ENCODE data around the gene NEK4.

Gene NEK4

DNA sequence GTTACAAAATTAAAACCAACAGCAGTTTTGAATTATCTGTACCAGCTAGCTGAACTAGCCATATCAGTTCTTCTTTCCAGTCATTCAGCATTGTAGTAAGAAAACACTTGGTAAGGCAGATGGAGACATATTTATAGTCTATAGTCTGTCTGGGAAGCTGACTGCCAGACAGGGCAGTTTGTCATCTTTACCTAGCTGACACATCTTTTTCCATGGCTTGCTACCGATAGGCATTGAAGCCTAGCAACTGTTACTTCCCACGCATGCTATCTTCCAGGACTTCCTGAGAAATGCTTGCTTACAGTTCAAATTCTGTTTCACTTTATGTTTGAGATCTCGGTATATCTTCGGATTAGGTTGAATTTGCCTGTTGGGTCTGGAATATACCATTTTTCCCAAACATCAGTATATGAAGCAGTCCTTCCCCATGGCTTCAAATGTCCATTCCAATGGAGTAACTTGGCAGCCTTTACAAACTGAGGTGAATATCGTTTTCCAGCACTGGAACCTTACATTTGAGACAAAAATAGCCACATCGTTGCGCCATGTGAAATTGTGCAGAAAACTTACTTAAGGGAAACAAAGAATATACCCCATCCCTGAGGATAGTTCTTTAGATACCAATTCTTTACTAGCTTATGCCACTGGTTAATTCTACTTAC is 76.1 kb downstream of the NEK4 start:
- H3K4me3 ChIP-seq (ENCODE audit: low read length): no peak overlapping the region
- H4K20me1 ChIP-seq (ENCODE audit: insufficient read depth, low read length): peaks cover 11% of the 10 kb centered on the region
- no peaks in the 10 kb centered on the region for H3K9me2 ChIP-seq (replicated peaks; ENCODE audit: insufficient read depth, low read length)
- H3K27ac ChIP-seq (ENCODE audit: low read length): no peak overlapping the region
- peaks cover 74% of the 10 kb centered on the region for H3F3A ChIP-seq (ENCODE audit: insufficient read depth, low read length)
- no peaks in the 10 kb centered on the region for H3K27me3 ChIP-seq (replicated peaks; ENCODE audit: insufficient read depth, low read length)
- DNase-seq: no peak
- peaks cover 58% of the 10 kb centered on the region for H3K4me1 ChIP-seq (ENCODE audit: low read length)
- no peaks in the 10 kb centered on the region for H3K9me3 ChIP-seq (replicated peaks; ENCODE audit: insufficient read depth, low read length)
- no peak overlapping the region for H3K9ac ChIP-seq (ENCODE audit: low read length)
- peaks cover 86% of the 10 kb centered on the region for H3K79me2 ChIP-seq (ENCODE audit: low read length)
- H3K4me2 ChIP-seq (ENCODE audit: low read depth, low read length): peak overlapping the region; percentile 8; the same call in 1 of the 2 replicates
- no peak overlapping the region for H2AFZ ChIP-seq (ENCODE audit: low read length)
- TF ChIP-seq EZH2phosphoT487 (IDR thresholded peaks at IDR 0.05; ENCODE audit: low read length) (no peak), EZH2 (optimal IDR thresholded peaks at IDR 0.05; ENCODE audit: low read depth, low read length) (no peak)
- TF ChIP-seq, protein P1, sequence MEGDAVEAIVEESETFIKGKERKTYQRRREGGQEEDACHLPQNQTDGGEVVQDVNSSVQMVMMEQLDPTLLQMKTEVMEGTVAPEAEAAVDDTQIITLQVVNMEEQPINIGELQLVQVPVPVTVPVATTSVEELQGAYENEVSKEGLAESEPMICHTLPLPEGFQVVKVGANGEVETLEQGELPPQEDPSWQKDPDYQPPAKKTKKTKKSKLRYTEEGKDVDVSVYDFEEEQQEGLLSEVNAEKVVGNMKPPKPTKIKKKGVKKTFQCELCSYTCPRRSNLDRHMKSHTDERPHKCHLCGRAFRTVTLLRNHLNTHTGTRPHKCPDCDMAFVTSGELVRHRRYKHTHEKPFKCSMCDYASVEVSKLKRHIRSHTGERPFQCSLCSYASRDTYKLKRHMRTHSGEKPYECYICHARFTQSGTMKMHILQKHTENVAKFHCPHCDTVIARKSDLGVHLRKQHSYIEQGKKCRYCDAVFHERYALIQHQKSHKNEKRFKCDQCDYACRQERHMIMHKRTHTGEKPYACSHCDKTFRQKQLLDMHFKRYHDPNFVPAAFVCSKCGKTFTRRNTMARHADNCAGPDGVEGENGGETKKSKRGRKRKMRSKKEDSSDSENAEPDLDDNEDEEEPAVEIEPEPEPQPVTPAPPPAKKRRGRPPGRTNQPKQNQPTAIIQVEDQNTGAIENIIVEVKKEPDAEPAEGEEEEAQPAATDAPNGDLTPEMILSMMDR (IDR thresholded peaks at IDR 0.05; ENCODE audit: low read length): no peak
- peaks cover 38% of the 10 kb centered on the region for H3K36me3 ChIP-seq (replicated peaks; ENCODE audit: insufficient read depth, low read length)

DNA sequence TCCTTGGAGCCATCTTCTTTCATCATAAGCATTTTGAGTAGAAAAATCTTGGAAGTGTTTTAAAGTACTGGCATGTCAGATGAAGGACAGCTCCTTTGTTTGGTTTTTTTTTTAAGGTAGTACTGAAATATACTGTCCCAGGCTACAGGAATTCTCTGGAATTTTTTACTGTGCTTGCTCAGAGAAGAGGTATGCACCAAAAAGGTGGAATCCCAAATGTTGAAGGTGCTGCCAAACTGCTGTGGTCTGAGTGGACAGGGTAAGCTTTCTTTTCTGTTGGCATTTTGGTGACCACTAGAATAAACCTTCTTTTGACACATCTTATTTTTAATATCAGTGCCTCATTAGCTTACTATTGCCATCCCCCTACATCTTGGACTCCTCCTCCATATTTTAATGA is 77.7 kb downstream of the NEK4 start:
- no peak for TF ChIP-seq EZH2 (optimal IDR thresholded peaks at IDR 0.05; ENCODE audit: low read depth, low read length)
- no peak for TF ChIP-seq EZH2phosphoT487 (IDR thresholded peaks at IDR 0.05; ENCODE audit: low read length)
- TF ChIP-seq, protein P1 (IDR thresholded peaks at IDR 0.05; ENCODE audit: low read length): no peak

DNA sequence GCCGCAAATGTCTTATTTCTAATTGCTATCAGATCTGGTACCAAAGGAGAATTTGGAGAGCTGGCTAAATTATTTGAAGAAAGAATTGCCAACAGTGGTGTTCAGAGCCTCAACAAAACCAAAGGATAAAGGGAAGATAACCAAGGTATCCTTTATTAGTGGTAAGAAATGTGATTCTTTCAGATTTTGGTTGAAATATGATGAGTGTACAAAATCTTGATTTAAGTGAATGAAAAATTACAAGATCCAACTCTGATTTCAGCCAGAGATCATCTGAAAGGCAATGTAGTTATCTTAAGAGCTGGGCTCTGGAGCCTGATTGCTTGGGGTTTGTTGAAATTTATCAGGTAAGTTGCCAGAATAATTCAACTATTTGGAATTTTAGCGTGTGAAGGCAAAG is 80.2 kb downstream of the NEK4 start:
- no peak overlapping the region for H3K9ac ChIP-seq (ENCODE audit: low read length)
- no peaks in the 10 kb centered on the region for H3K9me2 ChIP-seq (replicated peaks; ENCODE audit: insufficient read depth, low read length)
- H3K79me2 ChIP-seq (ENCODE audit: low read length): peaks cover 94% of the 10 kb centered on the region
- no peak overlapping the region for H3K4me2 ChIP-seq (ENCODE audit: low read depth, low read length)
- H3K27ac ChIP-seq (ENCODE audit: low read length): no peak overlapping the region
- TF ChIP-seq, protein P1 (IDR thresholded peaks at IDR 0.05; ENCODE audit: low read length): no peak
- TF ChIP-seq EZH2 (optimal IDR thresholded peaks at IDR 0.05; ENCODE audit: low read depth, low read length) (no peak), EZH2phosphoT487 (IDR thresholded peaks at IDR 0.05; ENCODE audit: low read length) (no peak)
- H3K36me3 ChIP-seq (replicated peaks; ENCODE audit: insufficient read depth, low read length): peaks cover 65% of the 10 kb centered on the region
- H4K20me1 ChIP-seq (ENCODE audit: insufficient read depth, low read length): peaks cover 14% of the 10 kb centered on the region
- no peaks in the 10 kb centered on the region for H3K9me3 ChIP-seq (replicated peaks; ENCODE audit: insufficient read depth, low read length)
- no peaks in the 10 kb centered on the region for H3K27me3 ChIP-seq (replicated peaks; ENCODE audit: insufficient read depth, low read length)
- H3K4me3 ChIP-seq (ENCODE audit: low read length): no peak overlapping the region
- H3F3A ChIP-seq (ENCODE audit: insufficient read depth, low read length): peaks cover 76% of the 10 kb centered on the region
- no peak for DNase-seq
- H2AFZ ChIP-seq (ENCODE audit: low read length): no peak overlapping the region
- H3K4me1 ChIP-seq (ENCODE audit: low read length): peaks cover 60% of the 10 kb centered on the region

More for the DNA sequence above, 77.7 kb downstream of the NEK4 start:
- H3K9me2 ChIP-seq (replicated peaks; ENCODE audit: insufficient read depth, low read length): no peaks in the 10 kb centered on the region
- peaks cover 72% of the 10 kb centered on the region for H3K4me1 ChIP-seq (ENCODE audit: low read length)
- H3F3A ChIP-seq (ENCODE audit: insufficient read depth, low read length): peaks cover 82% of the 10 kb centered on the region
- no peak for DNase-seq
- H3K9ac ChIP-seq (ENCODE audit: low read length): no peak overlapping the region
- H3K9me3 ChIP-seq (replicated peaks; ENCODE audit: insufficient read depth, low read length): no peaks in the 10 kb centered on the region
- peaks cover 54% of the 10 kb centered on the region for H3K36me3 ChIP-seq (replicated peaks; ENCODE audit: insufficient read depth, low read length)
- peaks cover 14% of the 10 kb centered on the region for H4K20me1 ChIP-seq (ENCODE audit: insufficient read depth, low read length)
- H2AFZ ChIP-seq (ENCODE audit: low read length): no peak overlapping the region
- no peak overlapping the region for H3K4me3 ChIP-seq (ENCODE audit: low read length)
- H3K4me2 ChIP-seq (ENCODE audit: low read depth, low read length): no peak overlapping the region
- H3K27me3 ChIP-seq (replicated peaks; ENCODE audit: insufficient read depth, low read length): no peaks in the 10 kb centered on the region
- no peak overlapping the region; the same call in 1 of the 2 replicates for H3K27ac ChIP-seq (ENCODE audit: low read length)
- H3K79me2 ChIP-seq (ENCODE audit: low read length): peaks cover 89% of the 10 kb centered on the region

Measured in MM.1S (cell line).